Coronary artery (tissue), 2 donors: Measurements from ENCODE around the gene CALCOCO1.

Source experiments
- DNase-seq: peaks from one replicate; pipeline ENCODE4 v3.0.0-alpha.2; 2017; ENCODE audit warnings: low spot score
- H3K27ac ChIP-seq, 2 donors: fragments of 200-600 bp; sonication (generic); one replicate each; pipeline ENCODE4 v1.5.1; 2016 to 2019
- H3K4me3 ChIP-seq: fragments of 200-600 bp; sonication (generic); 2 replicates; pipeline ENCODE4 v1.5.1; 2016; ENCODE audit warnings: mild to moderate bottlenecking, moderate library complexity
- CTCF ChIP-seq: fragments of 200-600 bp; sonication (generic); IDR thresholded peaks from one replicate; pipeline ENCODE4 v1.5.1; 2019; ENCODE audit warnings: antibody characterized with exemption

CALCOCO1 gene

GRCh38 chr12:53664191-53664590 is 63.1 kb downstream of the CALCOCO1 start:
- Histone ChIP-seq H3K27ac (no peak overlapping the region), H3K4me3 (no peak overlapping the region)
- TF ChIP-seq CTCF: no peak
- no peak for DNase-seq

GRCh38 chr12:53660041-53660440 is 67.2 kb downstream of the CALCOCO1 start:
- peak overlapping the region; percentile 36 for H3K4me3 ChIP-seq
- DNase-seq: no peak
- TF ChIP-seq CTCF: no peak
- peak overlapping the region; percentile 79 to 86 for H3K27ac ChIP-seq

- TF ChIP-seq CTCF: no peak
- peak overlapping the region; percentile 36 for H3K4me3 ChIP-seq
Measured at GRCh38 chr12:53659571-53659981, 67.7 kb downstream of the CALCOCO1 start.

GRCh38 chr12:53659011-53659551 is 68.2 kb downstream of the CALCOCO1 start:
- Histone ChIP-seq H3K27ac (peak overlapping the region; percentile 79 to 86), H3K4me3 (peak overlapping the region; percentile 36)
- peak; percentile 81 for DNase-seq
- no peak for TF ChIP-seq CTCF

More at GRCh38 chr12:53659571-53659981, 67.7 kb downstream of the CALCOCO1 start:
- peak overlapping the region; percentile 79 to 86 for H3K27ac ChIP-seq
- DNase-seq: no peak
